Skeletal muscle cell (primary cell): ENCODE results near the gene FOXG1.
A peak's percentile ranks its signal among the peaks of the same experiment; 100 is the strongest.

ENCODE experiments used
- DNase-seq: peaks from one replicate; pipeline ENCODE4 v3.0.0-alpha.2; 2010; ENCODE audit warnings: low read depth
- H3K4me3 ChIP-seq: 2 replicates; pipeline ENCODE4 v1.5.1; 2011; ENCODE audit warnings: low read depth, mild to moderate bottlenecking, control low read depth, low read length, moderate library complexity

Gene FOXG1

GRCh38 chr14:28773861-28774691 lies 7.5 kb downstream of the FOXG1 start:
- H3K4me3 ChIP-seq: peak overlapping the region; percentile 39
- no peak for DNase-seq

- no peak for DNase-seq
- peak overlapping the region; percentile 39 for H3K4me3 ChIP-seq
These were observed 8.5 kb downstream of the FOXG1 start for GRCh38 chr14:28774764-28775735.

GRCh38 chr14:28776482-28777266 lies 10.1 kb downstream of the FOXG1 start:
- DNase-seq: no peak
- H3K4me3 ChIP-seq: no peak overlapping the region

- H3K4me3 ChIP-seq: no peak overlapping the region
- DNase-seq: no peak
These were observed 11.0 kb downstream of the FOXG1 start for GRCh38 chr14:28777471-28778137.

GRCh38 chr14:28778138-28779117 lies 11.8 kb downstream of the FOXG1 start:
- DNase-seq: no peak
- H3K4me3 ChIP-seq: no peak overlapping the region

- DNase-seq: no peak
- H3K4me3 ChIP-seq: no peak overlapping the region
These were observed 12.9 kb downstream of the FOXG1 start for GRCh38 chr14:28779456-28779855.

GRCh38 chr14:28780843-28781820 lies 14.5 kb downstream of the FOXG1 start:
- no peak overlapping the region for H3K4me3 ChIP-seq
- DNase-seq: no peak

GRCh38 chr14:28782301-28782700 lies 15.7 kb downstream of the FOXG1 start:
- no peak for DNase-seq
- H3K4me3 ChIP-seq: no peak overlapping the region

- no peak for DNase-seq
- H3K4me3 ChIP-seq: no peak overlapping the region
These were observed 17.1 kb downstream of the FOXG1 start for GRCh38 chr14:28783664-28784063.

- no peak for DNase-seq
- peak overlapping the region; percentile 54 for H3K4me3 ChIP-seq
These were observed 17.8 kb downstream of the FOXG1 start for GRCh38 chr14:28784096-28785048.

GRCh38 chr14:28785096-28785952 lies 18.7 kb downstream of the FOXG1 start:
- no peak for DNase-seq
- H3K4me3 ChIP-seq: peak overlapping the region; percentile 54

- H3K4me3 ChIP-seq: no peak overlapping the region
- DNase-seq: no peak
These were observed 40.9 kb downstream of the FOXG1 start for GRCh38 chr14:28807518-28807917.

GRCh38 chr14:28813810-28814209 lies 47.2 kb downstream of the FOXG1 start:
- peak; percentile 9 for DNase-seq
- H3K4me3 ChIP-seq: no peak overlapping the region
